Mammary epithelial cell (primary cell): ENCODE measurements around the gene IQCF2.

Experiments
- EZH2 ChIP-seq: IDR thresholded peaks from 2 replicates; pipeline ENCODE4 v1.6.1; 2012; ENCODE audit warnings: low read length, inconsistent platforms, borderline replicate concordance
- TF ChIP-seq, protein P1 (sequence below), 2 donors: IDR thresholded peaks in 1 of 2; conservative IDR thresholded peaks in 1 of 2; 2 replicates each; pipeline ENCODE4 v1.5.1; 2011 to 2012; ENCODE audit warnings: inconsistent platforms in 2 of 2, low read length in 2 of 2, mild to moderate bottlenecking in 2 of 2, control low read depth in 1 of 2, low read depth in 1 of 2; ENCODE audit not compliant: insufficient read depth in 1 of 2; ENCODE audit errors: extremely low read depth in 1 of 2

DNA sequence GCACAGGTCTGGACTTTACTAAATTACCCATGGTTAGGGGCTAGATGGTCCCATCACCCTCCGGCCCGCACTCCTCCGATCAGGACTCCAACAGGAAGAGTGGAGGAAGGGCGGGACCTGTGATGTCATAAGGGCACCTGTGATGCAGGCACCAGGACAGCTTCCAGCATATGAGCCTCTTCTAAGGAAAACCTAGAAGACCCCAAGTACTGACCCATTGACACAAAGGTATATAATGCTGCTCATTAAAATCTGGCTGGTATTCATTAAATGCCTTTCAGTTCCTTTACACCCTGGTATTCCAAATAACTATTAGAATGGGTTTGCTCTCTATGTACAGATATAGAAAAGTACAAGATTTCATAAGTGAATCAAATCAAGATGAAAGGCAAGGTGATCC lies 14.1 kb downstream of the IQCF2 start, which contains the start of gene IQCF5:
- TF ChIP-seq, protein P1, sequence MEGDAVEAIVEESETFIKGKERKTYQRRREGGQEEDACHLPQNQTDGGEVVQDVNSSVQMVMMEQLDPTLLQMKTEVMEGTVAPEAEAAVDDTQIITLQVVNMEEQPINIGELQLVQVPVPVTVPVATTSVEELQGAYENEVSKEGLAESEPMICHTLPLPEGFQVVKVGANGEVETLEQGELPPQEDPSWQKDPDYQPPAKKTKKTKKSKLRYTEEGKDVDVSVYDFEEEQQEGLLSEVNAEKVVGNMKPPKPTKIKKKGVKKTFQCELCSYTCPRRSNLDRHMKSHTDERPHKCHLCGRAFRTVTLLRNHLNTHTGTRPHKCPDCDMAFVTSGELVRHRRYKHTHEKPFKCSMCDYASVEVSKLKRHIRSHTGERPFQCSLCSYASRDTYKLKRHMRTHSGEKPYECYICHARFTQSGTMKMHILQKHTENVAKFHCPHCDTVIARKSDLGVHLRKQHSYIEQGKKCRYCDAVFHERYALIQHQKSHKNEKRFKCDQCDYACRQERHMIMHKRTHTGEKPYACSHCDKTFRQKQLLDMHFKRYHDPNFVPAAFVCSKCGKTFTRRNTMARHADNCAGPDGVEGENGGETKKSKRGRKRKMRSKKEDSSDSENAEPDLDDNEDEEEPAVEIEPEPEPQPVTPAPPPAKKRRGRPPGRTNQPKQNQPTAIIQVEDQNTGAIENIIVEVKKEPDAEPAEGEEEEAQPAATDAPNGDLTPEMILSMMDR (conservative IDR thresholded peaks at IDR 0.05 in 1 of 2, IDR thresholded peaks at IDR 0.05 in 1 of 2; ENCODE audit: extremely low read depth in 1 of 2, insufficient read depth in 1 of 2, low read depth in 1 of 2, low read length in 2 of 2), result no peak
- no peak for TF ChIP-seq EZH2
